ENCODE data around the gene RNF207.
A peak's percentile ranks its signal among the peaks of the same experiment; 100 is the strongest.

Gene RNF207

DNA sequence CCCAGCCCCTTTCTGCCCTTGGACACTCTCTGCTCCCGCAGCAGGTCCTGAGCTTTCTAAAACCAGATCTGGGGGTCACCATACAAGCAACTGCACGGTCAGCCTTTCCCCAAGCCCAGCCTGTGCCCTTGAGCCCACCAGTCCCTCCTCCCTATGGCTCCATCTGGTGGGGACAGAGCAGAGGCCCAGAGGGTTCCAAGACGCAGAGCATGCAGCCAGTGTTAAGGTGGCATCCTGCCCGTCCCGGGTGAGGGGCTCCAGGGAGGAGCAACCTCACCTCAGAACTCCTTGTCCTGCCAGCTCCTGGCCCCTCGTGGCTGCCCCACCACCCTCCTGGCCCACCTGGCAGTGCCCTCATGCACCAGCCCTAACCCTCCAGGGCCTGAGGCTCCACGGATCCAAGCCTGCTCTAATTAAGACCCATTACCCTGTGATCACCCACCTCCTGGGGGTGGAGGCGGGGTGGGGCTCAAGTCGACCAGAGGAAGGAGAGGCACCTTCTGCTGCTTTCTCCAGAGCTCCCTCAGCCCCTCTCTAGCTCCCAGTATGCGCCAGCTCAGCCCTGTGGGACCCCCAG is 34.3 kb upstream of the RNF207 start:
- Histone ChIP-seq H3K79me2 (no peaks in the 10 kb centered on the region), H3K27me3 (ENCODE audit: control insufficient read depth, insufficient read depth, low read length) (peaks cover 5% of the 10 kb centered on the region), H3K9me3 (ENCODE audit: control insufficient read depth, low read length) (no peaks in the 10 kb centered on the region), H3K27ac (no peak overlapping the region), H3K9ac (no peak overlapping the region), H3K4me3 (ENCODE audit: low read depth, low read length) (no peak overlapping the region), H2AFZ (no peak overlapping the region), H3K4me2 (ENCODE audit: low read length) (no peak overlapping the region), H3K36me3 (ENCODE audit: control insufficient read depth, insufficient read depth, low read length) (no peaks in the 10 kb centered on the region), H3K4me1 (no peaks in the 10 kb centered on the region)
- TF ChIP-seq, protein P1, sequence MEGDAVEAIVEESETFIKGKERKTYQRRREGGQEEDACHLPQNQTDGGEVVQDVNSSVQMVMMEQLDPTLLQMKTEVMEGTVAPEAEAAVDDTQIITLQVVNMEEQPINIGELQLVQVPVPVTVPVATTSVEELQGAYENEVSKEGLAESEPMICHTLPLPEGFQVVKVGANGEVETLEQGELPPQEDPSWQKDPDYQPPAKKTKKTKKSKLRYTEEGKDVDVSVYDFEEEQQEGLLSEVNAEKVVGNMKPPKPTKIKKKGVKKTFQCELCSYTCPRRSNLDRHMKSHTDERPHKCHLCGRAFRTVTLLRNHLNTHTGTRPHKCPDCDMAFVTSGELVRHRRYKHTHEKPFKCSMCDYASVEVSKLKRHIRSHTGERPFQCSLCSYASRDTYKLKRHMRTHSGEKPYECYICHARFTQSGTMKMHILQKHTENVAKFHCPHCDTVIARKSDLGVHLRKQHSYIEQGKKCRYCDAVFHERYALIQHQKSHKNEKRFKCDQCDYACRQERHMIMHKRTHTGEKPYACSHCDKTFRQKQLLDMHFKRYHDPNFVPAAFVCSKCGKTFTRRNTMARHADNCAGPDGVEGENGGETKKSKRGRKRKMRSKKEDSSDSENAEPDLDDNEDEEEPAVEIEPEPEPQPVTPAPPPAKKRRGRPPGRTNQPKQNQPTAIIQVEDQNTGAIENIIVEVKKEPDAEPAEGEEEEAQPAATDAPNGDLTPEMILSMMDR (IDR thresholded peaks at IDR 0.05) = peak; percentile 9

DNA sequence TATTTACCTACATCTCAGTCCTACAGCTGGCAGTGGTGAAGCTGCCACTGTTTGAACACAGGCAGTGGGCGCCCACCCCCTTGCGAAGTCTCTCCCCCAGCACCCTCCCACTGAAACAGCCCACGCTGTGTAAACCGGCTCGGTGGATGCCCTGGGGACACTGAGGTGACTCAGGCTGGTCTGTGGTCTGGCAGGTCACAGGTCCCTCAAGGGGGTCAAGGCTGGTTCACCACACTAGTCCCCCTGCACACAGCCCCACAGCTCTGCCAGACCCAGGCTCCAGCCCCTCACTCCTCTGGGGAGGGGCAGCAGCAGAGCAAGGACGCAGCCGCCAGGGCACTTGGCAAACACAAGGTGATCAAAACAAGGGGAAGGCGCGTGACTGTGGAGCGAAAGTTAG is 33.4 kb upstream of the RNF207 start:
- Histone ChIP-seq H2AFZ (no peak overlapping the region), H3K27ac (no peak overlapping the region), H3K9ac (no peak overlapping the region), H3K4me2 (ENCODE audit: low read length) (no peak overlapping the region), H3K36me3 (ENCODE audit: control insufficient read depth, insufficient read depth, low read length) (no peaks in the 10 kb centered on the region), H3K79me2 (no peaks in the 10 kb centered on the region), H3K9me3 (ENCODE audit: control insufficient read depth, low read length) (no peaks in the 10 kb centered on the region), H3K4me1 (no peaks in the 10 kb centered on the region), H3K27me3 (ENCODE audit: control insufficient read depth, insufficient read depth, low read length) (peaks cover 5% of the 10 kb centered on the region), H3K4me3 (ENCODE audit: low read depth, low read length) (no peak overlapping the region)
- TF ChIP-seq, protein P1 (IDR thresholded peaks at IDR 0.05) = no peak

DNA sequence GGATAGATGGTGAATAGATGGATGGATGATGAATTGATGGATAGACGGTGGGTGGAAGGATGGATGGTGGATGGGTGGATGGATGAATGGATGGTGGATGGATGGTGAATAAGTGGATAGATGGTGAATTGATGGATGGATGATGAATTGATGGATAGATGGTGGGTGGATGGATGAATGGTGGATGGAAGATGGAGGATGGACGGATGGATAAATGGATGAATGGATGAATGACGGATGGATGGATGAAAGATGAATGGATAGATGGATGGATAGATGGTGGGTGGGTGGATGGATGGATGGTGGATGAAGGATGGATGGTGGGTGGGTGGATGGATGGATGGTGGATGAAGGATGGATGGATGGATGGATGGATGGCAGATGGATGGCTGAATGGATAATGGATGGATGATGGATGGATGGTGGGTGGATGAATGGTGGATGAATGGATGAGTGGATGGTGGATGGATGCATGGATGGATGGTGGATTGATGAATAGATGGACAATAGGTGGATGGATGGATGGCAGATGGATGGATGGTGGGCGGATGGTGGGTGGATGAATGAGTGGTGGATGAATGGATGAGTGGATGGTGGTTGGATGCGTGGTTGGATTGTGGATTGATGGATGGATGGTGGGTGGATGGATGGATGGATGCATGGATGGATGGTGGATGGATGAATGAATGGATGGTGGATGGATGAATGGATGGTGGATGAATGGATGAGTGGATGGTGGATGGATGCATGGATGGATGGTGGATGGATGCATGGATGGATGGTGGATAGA is 31.1 kb upstream of the RNF207 start:
- Histone ChIP-seq H3K4me1 (no peaks in the 10 kb centered on the region), H3K27ac (no peak overlapping the region), H3K36me3 (ENCODE audit: control insufficient read depth, insufficient read depth, low read length) (no peaks in the 10 kb centered on the region), H3K4me3 (ENCODE audit: low read depth, low read length) (no peak overlapping the region), H3K9ac (no peak overlapping the region), H3K9me3 (ENCODE audit: control insufficient read depth, low read length) (no peaks in the 10 kb centered on the region), H3K4me2 (ENCODE audit: low read length) (no peak overlapping the region), H3K79me2 (no peaks in the 10 kb centered on the region), H3K27me3 (ENCODE audit: control insufficient read depth, insufficient read depth, low read length) (peaks cover 10% of the 10 kb centered on the region), H2AFZ (no peak overlapping the region)
- TF ChIP-seq, protein P1 (IDR thresholded peaks at IDR 0.05) = no peak

DNA sequence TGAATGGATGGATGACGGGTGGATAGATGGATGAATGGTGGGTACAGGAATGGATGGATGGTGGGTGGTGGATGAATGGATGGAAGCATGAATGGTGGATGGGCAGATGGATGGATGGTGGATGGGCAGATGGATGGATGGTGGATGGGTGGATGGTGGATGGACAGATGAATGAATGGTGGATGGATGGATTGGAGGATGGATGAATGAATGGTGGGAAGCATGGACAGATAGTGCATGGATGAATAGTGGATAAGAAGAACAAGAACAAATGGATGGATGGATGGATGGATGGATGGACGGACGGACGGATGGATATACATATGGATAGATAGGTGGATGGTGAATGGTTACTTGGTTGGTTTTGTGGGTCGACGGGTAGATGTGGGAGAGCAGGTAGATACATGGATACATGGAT is 30.5 kb upstream of the RNF207 start:
- H3K79me2 ChIP-seq = no peaks in the 10 kb centered on the region
- no peak overlapping the region for H2AFZ ChIP-seq
- no peak overlapping the region for H3K4me2 ChIP-seq (ENCODE audit: low read length)
- no peak overlapping the region for H3K4me3 ChIP-seq (ENCODE audit: low read depth, low read length)
- H3K27ac ChIP-seq = no peak overlapping the region
- no peak overlapping the region for H3K9ac ChIP-seq
- no peaks in the 10 kb centered on the region for H3K4me1 ChIP-seq
- no peaks in the 10 kb centered on the region for H3K36me3 ChIP-seq (ENCODE audit: control insufficient read depth, insufficient read depth, low read length)
- H3K9me3 ChIP-seq (ENCODE audit: control insufficient read depth, low read length) = no peaks in the 10 kb centered on the region
- TF ChIP-seq, protein P1 (IDR thresholded peaks at IDR 0.05) = no peak
- peaks cover 10% of the 10 kb centered on the region for H3K27me3 ChIP-seq (ENCODE audit: control insufficient read depth, insufficient read depth, low read length)
